H1 (cell line): ENCODE measurements around the gene C19orf73. TPM values are rescaled to one million over a fixed set of nuclear protein-coding genes. Genes with fewer than 3 reads are reported as not detected.

Experiments
- CTCF ChIA-PET: fragments of 300-600 bp; sonication (Branson Sonifier 250); formaldehyde crosslinking; loops from one replicate; lab custom pipeline; 2021; ENCODE audit not compliant: partially characterized antibody; lab: Charles Lee
- POLR2A ChIA-PET: fragments of 300-600 bp; sonication (Branson Sonifier 250); formaldehyde crosslinking; loops from one replicate; lab custom pipeline; 2021; ENCODE audit warnings: inconsistent platforms; ENCODE audit not compliant: partially characterized antibody; lab: Charles Lee
- DNase-seq, 2 experiments: peaks; one replicate each; pipeline versions ENCODE4 v3.0.0 to v3.0.0-alpha.2; 2010 to 2022; ENCODE audit warnings: low spot score in 2 of 2, low read depth in 1 of 2, mixed read lengths in 1 of 2
- FAIRE-seq: peaks from 2 replicates; lab custom pipeline; 2011; peaks lifted over from hg19 to GRCh38; lab: Jason Lieb, UNC
- H2AFZ ChIP-seq: 2 replicates; pipeline ENCODE4 v1.8.1; 2012; ENCODE audit warnings: low read length, inconsistent platforms
- H2AK5ac ChIP-seq: 2 replicates; pipeline ENCODE4 v1.6.1; 2013; ENCODE audit warnings: low read depth, low read length
- H2BK120ac ChIP-seq: replicated peaks from 2 replicates; pipeline ENCODE3; 2013; ENCODE audit warnings: low read depth, low read length, inconsistent platforms
- H2BK12ac ChIP-seq: 2 replicates; pipeline ENCODE4 v1.6.1; 2013; ENCODE audit warnings: low read depth, low read length
- H2BK15ac ChIP-seq: 2 replicates; pipeline ENCODE4 v1.6.1; 2013; ENCODE audit warnings: low read length
- H2BK20ac ChIP-seq: 2 replicates; pipeline ENCODE4 v1.6.1; 2013; ENCODE audit warnings: low read length
- H2BK5ac ChIP-seq: 2 replicates; pipeline ENCODE4 v1.6.1; 2013; ENCODE audit warnings: low read depth, low read length
- H3K14ac ChIP-seq: 2 replicates; pipeline ENCODE4 v1.6.1; 2013; ENCODE audit warnings: inconsistent platforms; ENCODE audit not compliant: insufficient read length
- H3K18ac ChIP-seq: 2 replicates; pipeline ENCODE4 v1.6.1; 2013; ENCODE audit warnings: low read length; ENCODE audit errors: extremely low read depth
- H3K23ac ChIP-seq: 2 replicates; pipeline ENCODE4 v1.6.1; 2013; ENCODE audit warnings: inconsistent platforms; ENCODE audit not compliant: insufficient read length
- H3K23me2 ChIP-seq: 2 replicates; pipeline ENCODE4 v1.6.1; 2013; ENCODE audit warnings: low read depth, low read length
- H3K27ac ChIP-seq: 2 replicates; pipeline ENCODE4 v1.6.1; 2011; ENCODE audit warnings: low read depth, low read length, inconsistent platforms
- H3K27me3 ChIP-seq, 4 experiments: replicated peaks in 1 of 4; 1 replicate in 1 of 4; 2 replicates in 3 of 4; pipeline versions ENCODE4 v1.6.1 to v1.8.1; 2011 to 2013; ENCODE audit warnings: low read length in 3 of 4, mild to moderate bottlenecking in 3 of 4, inconsistent platforms in 2 of 4, mixed read lengths in 2 of 4, moderate library complexity in 1 of 4; ENCODE audit not compliant: control insufficient read depth in 3 of 4, insufficient read depth in 3 of 4; ENCODE audit errors: extremely low read depth in 1 of 4
- H3K36me3 ChIP-seq, 4 experiments: 2 replicates each; pipeline versions ENCODE4 v1.6.1 to v1.8.1; 2011 to 2013; ENCODE audit warnings: mild to moderate bottlenecking in 4 of 4, low read length in 3 of 4, moderate library complexity in 2 of 4, control low read depth in 1 of 4, inconsistent platforms in 1 of 4; ENCODE audit not compliant: insufficient read depth in 4 of 4, control insufficient read depth in 2 of 4
- H3K4ac ChIP-seq: replicated peaks from 2 replicates; pipeline ENCODE3; 2013; ENCODE audit warnings: low read length, low read depth, mixed read lengths, inconsistent platforms; ENCODE audit not compliant: insufficient read length
- H3K4me1 ChIP-seq, 4 experiments: replicated peaks in 1 of 4; 1 replicate in 1 of 4; 2 replicates in 3 of 4; pipeline versions ENCODE4 v1.6.1 to v1.8.1; 2011 to 2013; ENCODE audit warnings: low read length in 3 of 4, inconsistent platforms in 2 of 4, mixed read lengths in 1 of 4; ENCODE audit not compliant: insufficient read depth in 4 of 4, control insufficient read depth in 3 of 4
- H3K4me2 ChIP-seq, 2 experiments: 2 replicates each; pipeline versions ENCODE4 v1.6.1 to v1.8.1; 2011 to 2013; ENCODE audit warnings: low read depth in 2 of 2, low read length in 2 of 2, control low read depth in 1 of 2, inconsistent platforms in 1 of 2, mild to moderate bottlenecking in 1 of 2; ENCODE audit not compliant: insufficient read depth in 1 of 2
- H3K4me3 ChIP-seq, 4 experiments: fragments of 200-600, 300-600 bp in 1 of 4; sonication (generic), shearing (Covaris generic), sonication (Bioruptor Twin) in 1 of 4; 2 replicates each; pipeline versions ENCODE4 v1.5.1 to v1.8.1; 2011 to 2016; ENCODE audit warnings: low read length in 4 of 4, low read depth in 3 of 4, control low read depth in 2 of 4, inconsistent platforms in 2 of 4, mild to moderate bottlenecking in 2 of 4, mixed read lengths in 1 of 4, moderate library complexity in 1 of 4; ENCODE audit not compliant: insufficient read depth in 2 of 4; ENCODE audit errors: extremely low read depth in 1 of 4
- H3K56ac ChIP-seq: replicated peaks from 2 replicates; pipeline ENCODE3; 2013; ENCODE audit warnings: low read depth, mild to moderate bottlenecking, mixed read lengths, low read length, inconsistent platforms; ENCODE audit not compliant: insufficient read length
- H3K79me1 ChIP-seq: 2 replicates; pipeline ENCODE4 v1.6.1; 2013; ENCODE audit warnings: low read depth, low read length, control low read depth
- H3K79me2 ChIP-seq, 2 experiments: 2 replicates each; pipeline versions ENCODE4 v1.6.1 to v1.8.1; 2012 to 2013; ENCODE audit warnings: low read length in 2 of 2, mild to moderate bottlenecking in 2 of 2, inconsistent platforms in 1 of 2; ENCODE audit not compliant: insufficient read depth in 2 of 2, control insufficient read depth in 1 of 2
- H3K9ac ChIP-seq, 4 experiments: replicated peaks in 1 of 4; 1 replicate in 1 of 4; 2 replicates in 3 of 4; pipeline versions ENCODE4 v1.6.1 to v1.8.1; 2011 to 2013; ENCODE audit warnings: low read depth in 3 of 4, low read length in 3 of 4, control low read depth in 2 of 4, mild to moderate bottlenecking in 2 of 4, moderate library complexity in 2 of 4, inconsistent platforms in 1 of 4; ENCODE audit errors: extremely low read depth in 1 of 4
- H3K9me3 ChIP-seq, 2 experiments: 2 replicates each; pipeline versions ENCODE4 v1.6.1 to v1.8.1; 2012 to 2013; ENCODE audit warnings: mild to moderate bottlenecking in 2 of 2, moderate library complexity in 2 of 2, control low read depth in 1 of 2, inconsistent platforms in 1 of 2, low read depth in 1 of 2, low read length in 1 of 2, mixed read lengths in 1 of 2; ENCODE audit not compliant: insufficient read depth in 2 of 2
- H4K20me1 ChIP-seq, 2 experiments: replicated peaks in 1 of 2; 2 replicates each; pipeline versions ENCODE3 to v1.8.1; 2011 to 2013; ENCODE audit warnings: inconsistent platforms in 2 of 2, low read length in 2 of 2, mild to moderate bottlenecking in 1 of 2; ENCODE audit not compliant: insufficient read depth in 2 of 2, control insufficient read depth in 1 of 2
- H4K5ac ChIP-seq: 2 replicates; pipeline ENCODE4 v1.6.1; 2013; ENCODE audit warnings: low read length, low read depth, mixed read lengths, inconsistent platforms; ENCODE audit not compliant: insufficient read length
- H4K8ac ChIP-seq: 2 replicates; pipeline ENCODE4 v1.8.0; 2013; ENCODE audit warnings: mild to moderate bottlenecking, moderate library complexity, low read length, inconsistent platforms; ENCODE audit not compliant: insufficient read depth; ENCODE audit errors: extremely low read depth
- H4K91ac ChIP-seq: replicated peaks from 2 replicates; pipeline ENCODE3; 2013; ENCODE audit warnings: low read length, mixed read lengths, inconsistent platforms; ENCODE audit not compliant: insufficient read length
- ASH2L ChIP-seq: fragments of 200-600, 300-600 bp; sonication (generic); IDR thresholded peaks from one replicate; pipeline ENCODE4 v1.7.1; 2017; ENCODE audit warnings: low read length
- CHD2 ChIP-seq: IDR thresholded peaks from 2 replicates; pipeline ENCODE4 v1.6.1; 2012; ENCODE audit warnings: low read length, improper control_type of control experiment
- CREB1 ChIP-seq: IDR thresholded peaks from 2 replicates; pipeline ENCODE4 v1.6.1; 2012; ENCODE audit warnings: inconsistent platforms
- KDM4A ChIP-seq: IDR thresholded peaks from one replicate; pipeline ENCODE4 v1.7.1; 2012; ENCODE audit warnings: low read depth, mild to moderate bottlenecking, moderate library complexity, low read length, inconsistent platforms; ENCODE audit not compliant: severe bottlenecking
- NRF1 ChIP-seq: IDR thresholded peaks from 2 replicates; pipeline ENCODE4 v1.6.1; 2011; ENCODE audit warnings: mild to moderate bottlenecking, low read depth, low read length, improper control_type of control experiment
- SIX5 ChIP-seq: IDR thresholded peaks from 2 replicates; pipeline ENCODE4 v1.6.1; 2011; ENCODE audit warnings: mild to moderate bottlenecking, low read depth, low read length
- SP1 ChIP-seq: IDR thresholded peaks from 2 replicates; pipeline ENCODE4 v1.6.1; 2011; ENCODE audit warnings: low read depth, low read length
- WGBS, 2 experiments: shearing (Covaris generic) in 1 of 2; methylation state at CpG; one replicate each; pipeline versions ENCODE4 v1.1.6 to v1.1.7; 2013 to 2015; ENCODE audit warnings: low lambda C conversion rate in 2 of 2, mixed read lengths in 2 of 2, inconsistent platforms in 1 of 2, low coverage in 1 of 2, missing lambda C conversion rate in 1 of 2; ENCODE audit not compliant: insufficient replicate concordance in 2 of 2, insufficient coverage in 1 of 2, insufficient read length in 1 of 2; ENCODE audit errors: extremely low coverage in 1 of 2, missing lambda C conversion rate in 1 of 2; 5-methylcytosine and 5-hydroxymethylcytosine counted together
- polyA plus RNA-seq, 7 experiments: library from polyadenylated mRNA; depleted of rRNA in 3 of 7; stranded (reverse) in 5 of 7; unstranded in 2 of 7; fragments of >200 nt in 5 of 7; fragments of 200-250 nt in 2 of 7; gene quantifications; 1 replicate in 5 of 7; 2 replicates in 1 of 7; 4 replicates in 1 of 7; pipeline versions ENCODE4 v1.2.1 to v1.2.3, GENCODE V29; 2011 to 2013; ENCODE audit warnings: missing spikeins in 2 of 7, mixed read lengths in 2 of 7
- total RNA-seq: library from RNA; stranded (reverse); fragmentation: NEBNext Ultra II Directional; extraction: Animal tissue kit (Norgen Biotek cat#: 25700); gene quantifications from 2 replicates; pipeline ENCODE4 v1.2.1, GENCODE V29; 2021
- TF ChIP-seq, protein P1 (sequence below): IDR thresholded peaks from 2 replicates; pipeline ENCODE4 v1.6.1; 2012; ENCODE audit warnings: low read length, inconsistent platforms
- TF ChIP-seq, protein P2 (sequence below): IDR thresholded peaks from 2 replicates; pipeline ENCODE4 v1.6.1; 2012; ENCODE audit warnings: inconsistent platforms

The C19orf73 gene
- total and polyA plus RNA-seq, 2 of the 8 experiments (the other 6 are each of a cell fraction or from before 2014, with no cell fraction given): 2.5 to 4.6 TPM

GRCh38 chr19:49070416-49070815 lies 48.5 kb downstream of the C19orf73 start:
- peaks cover 26 to 78% (median 68%) of the 10 kb centered on the region in 4 experiments for H3K27me3 ChIP-seq
- no peak overlapping the region for H2BK5ac ChIP-seq
- peaks cover 0 to 10% (median 7%) of the 10 kb centered on the region in 4 experiments; a peak in 6 of 7 replicates for H3K4me1 ChIP-seq
- H3K18ac ChIP-seq: no peak overlapping the region
- no peak overlapping the region for H2AFZ ChIP-seq
- H3K4me2 ChIP-seq: no peak overlapping the region
- H4K91ac ChIP-seq: no peak overlapping the region
- H3K4ac ChIP-seq: no peak overlapping the region
- no peak for FAIRE-seq
- H2BK20ac ChIP-seq: no peak overlapping the region
- no peak overlapping the region for H2BK120ac ChIP-seq
- H4K20me1 ChIP-seq: no peaks in the 10 kb centered on the region
- H2BK15ac ChIP-seq: no peak overlapping the region
- no peak overlapping the region; the same call in 1 of the 2 replicates for H4K8ac ChIP-seq
- H2AK5ac ChIP-seq: no peak overlapping the region
- H3K79me2 ChIP-seq: no peaks in the 10 kb centered on the region
- H2BK12ac ChIP-seq: no peak overlapping the region
- ChIA-PET CTCF (interaction anchor here (0.5 to 2.2 kb wide), 8 partner anchors 12 to 228 kb away, joined by 3 to 11 read pairs (median 4); partner anchors contain the start of genes CGB2, CGB7 and GYS1), POLR2A (interaction anchor here (0.6 to 1.4 kb wide), 3 partner anchors 12 to 198 kb away, joined by 3 to 4 read pairs (median 3); partner anchors contain the start of gene PPP1R15A)
- H3K9me3 ChIP-seq: peaks cover 0 to 5% of the 10 kb centered on the region in 2 experiments; a peak in 1 of 4 replicates
- 93% methylated on average over 21 of the region's 21 CpGs; no CpG with 5 or more reads in 1 of the 2 experiments for WGBS, 2 experiments
- H3K79me1 ChIP-seq: no peaks in the 10 kb centered on the region
- H3K27ac ChIP-seq: no peak overlapping the region
- no peak overlapping the region for H3K4me3 ChIP-seq
- H3K23ac ChIP-seq: no peak overlapping the region
- H3K9ac ChIP-seq: no peak overlapping the region
- H3K23me2 ChIP-seq: peaks cover 4% of the 10 kb centered on the region
- DNase-seq: no peak
- H3K14ac ChIP-seq: no peak overlapping the region
- H3K56ac ChIP-seq: no peak overlapping the region
- peaks cover 0 to 4% (median 0%) of the 10 kb centered on the region in 4 experiments; a peak in 1 of 8 replicates for H3K36me3 ChIP-seq
- H4K5ac ChIP-seq: no peak overlapping the region
- TF ChIP-seq, protein P1, sequence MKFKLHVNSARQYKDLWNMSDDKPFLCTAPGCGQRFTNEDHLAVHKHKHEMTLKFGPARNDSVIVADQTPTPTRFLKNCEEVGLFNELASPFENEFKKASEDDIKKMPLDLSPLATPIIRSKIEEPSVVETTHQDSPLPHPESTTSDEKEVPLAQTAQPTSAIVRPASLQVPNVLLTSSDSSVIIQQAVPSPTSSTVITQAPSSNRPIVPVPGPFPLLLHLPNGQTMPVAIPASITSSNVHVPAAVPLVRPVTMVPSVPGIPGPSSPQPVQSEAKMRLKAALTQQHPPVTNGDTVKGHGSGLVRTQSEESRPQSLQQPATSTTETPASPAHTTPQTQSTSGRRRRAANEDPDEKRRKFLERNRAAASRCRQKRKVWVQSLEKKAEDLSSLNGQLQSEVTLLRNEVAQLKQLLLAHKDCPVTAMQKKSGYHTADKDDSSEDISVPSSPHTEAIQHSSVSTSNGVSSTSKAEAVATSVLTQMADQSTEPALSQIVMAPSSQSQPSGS: no peak
- TF ChIP-seq ASH2L: no peak
- TF ChIP-seq SIX5: no peak
- no peak for TF ChIP-seq KDM4A
- TF ChIP-seq, protein P2, sequence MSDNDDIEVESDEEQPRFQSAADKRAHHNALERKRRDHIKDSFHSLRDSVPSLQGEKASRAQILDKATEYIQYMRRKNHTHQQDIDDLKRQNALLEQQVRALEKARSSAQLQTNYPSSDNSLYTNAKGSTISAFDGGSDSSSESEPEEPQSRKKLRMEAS: no peak
- no peak for TF ChIP-seq CHD2
- TF ChIP-seq SP1: no peak
- TF ChIP-seq NRF1: no peak
- no peak for TF ChIP-seq CREB1
